OCI-LY3 (cell line): ENCODE measurements around the gene LRRC1.

Source experiments
- H2AFZ ChIP-seq: fragments of 200-600, 300-600 bp; shearing (Covaris generic); 2 replicates; pipeline ENCODE4 v1.6.0; 2014; ENCODE audit warnings: antibody characterized with exemption, low read depth, low read length
- H3K27ac ChIP-seq: fragments of 200-600, 300-600 bp; sonication (generic); 2 replicates; pipeline ENCODE4 v1.5.1; 2014; ENCODE audit warnings: mild to moderate bottlenecking, low read length, moderate library complexity, mixed read lengths
- H3K27me3 ChIP-seq: fragments of 200-600, 300-600 bp; sonication (generic); 2 replicates; pipeline ENCODE4 v1.6.1; 2014; ENCODE audit warnings: low read depth, low read length, mixed read lengths
- H3K36me3 ChIP-seq: fragments of 200-600, 300-600 bp; sonication (generic); replicated peaks from 2 replicates; pipeline ENCODE3; 2014; ENCODE audit warnings: low read depth, low read length, mixed read lengths
- H3K4me1 ChIP-seq: fragments of 300-600, 200-600 bp; sonication (generic); 2 replicates; pipeline ENCODE4 v1.6.1; 2014; ENCODE audit warnings: low read length, mixed read lengths
- H3K4me2 ChIP-seq: fragments of 200-600, 300-600 bp; sonication (generic); 2 replicates; pipeline ENCODE4 v1.6.1; 2014; ENCODE audit warnings: low read length, mixed read lengths
- H3K4me3 ChIP-seq: fragments of 300-600, 200-600 bp; sonication (generic); 2 replicates; pipeline ENCODE4 v1.5.1; 2014; ENCODE audit warnings: antibody characterized with exemption, mild to moderate bottlenecking, low read length, moderate library complexity
- H3K79me2 ChIP-seq: fragments of 300-600, 200-600 bp; shearing (Covaris generic); 2 replicates; pipeline ENCODE4 v1.6.1; 2014; ENCODE audit warnings: mild to moderate bottlenecking, low read length, mixed read lengths
- H3K9ac ChIP-seq: fragments of 300-600, 200-600 bp; shearing (Covaris generic); 2 replicates; pipeline ENCODE4 v1.6.0; 2014; ENCODE audit warnings: mild to moderate bottlenecking, low read length, moderate library complexity
- H3K9me3 ChIP-seq: fragments of 200-600, 300-600 bp; shearing (Covaris generic); 2 replicates; pipeline ENCODE4 v1.6.1; 2014; ENCODE audit warnings: low read length, mixed read lengths; ENCODE audit not compliant: insufficient read depth
- H4K20me1 ChIP-seq: fragments of 200-600, 300-600 bp; sonication (generic); 2 replicates; pipeline ENCODE4 v1.6.1; 2016; ENCODE audit warnings: low read length, mixed read lengths; ENCODE audit not compliant: insufficient read depth
- EZH2phosphoT487 ChIP-seq: fragments of 200-600 bp; shearing (Covaris generic); IDR thresholded peaks from 2 replicates; pipeline ENCODE4 v1.6.1; 2018; ENCODE audit warnings: antibody characterized with exemption, mixed run types, low read depth
- TF ChIP-seq, protein P1 (sequence below): fragments of 200-600, 300-600 bp; sonication (generic); IDR thresholded peaks from 2 replicates; pipeline ENCODE4 v1.5.1; 2014; ENCODE audit warnings: antibody characterized with exemption, low read length, low read depth

The LRRC1 gene

DNA sequence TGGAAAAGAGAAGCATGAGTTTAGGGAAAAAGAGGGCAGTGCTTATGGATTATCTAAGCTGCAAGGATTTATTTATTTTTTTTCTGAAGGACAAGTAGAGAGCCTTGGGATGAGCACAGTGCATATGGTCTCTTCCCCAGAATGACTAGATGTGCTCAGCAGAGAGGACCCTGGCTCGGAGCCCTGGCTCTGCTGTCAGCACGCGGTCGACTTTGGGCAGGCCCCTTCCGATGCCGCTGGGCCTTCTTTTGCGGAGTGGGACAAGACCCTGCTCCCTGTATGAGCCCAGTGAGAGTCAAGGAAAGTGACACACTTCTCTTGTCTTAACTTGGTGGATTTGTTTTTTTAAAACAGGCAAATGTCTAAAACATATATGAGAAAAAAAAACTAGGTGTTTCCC, 51.4 kb downstream of the LRRC1 start:
- no peaks in the 10 kb centered on the region for H3K27me3 ChIP-seq
- H3K36me3 ChIP-seq = no peaks in the 10 kb centered on the region
- TF ChIP-seq, protein P1, sequence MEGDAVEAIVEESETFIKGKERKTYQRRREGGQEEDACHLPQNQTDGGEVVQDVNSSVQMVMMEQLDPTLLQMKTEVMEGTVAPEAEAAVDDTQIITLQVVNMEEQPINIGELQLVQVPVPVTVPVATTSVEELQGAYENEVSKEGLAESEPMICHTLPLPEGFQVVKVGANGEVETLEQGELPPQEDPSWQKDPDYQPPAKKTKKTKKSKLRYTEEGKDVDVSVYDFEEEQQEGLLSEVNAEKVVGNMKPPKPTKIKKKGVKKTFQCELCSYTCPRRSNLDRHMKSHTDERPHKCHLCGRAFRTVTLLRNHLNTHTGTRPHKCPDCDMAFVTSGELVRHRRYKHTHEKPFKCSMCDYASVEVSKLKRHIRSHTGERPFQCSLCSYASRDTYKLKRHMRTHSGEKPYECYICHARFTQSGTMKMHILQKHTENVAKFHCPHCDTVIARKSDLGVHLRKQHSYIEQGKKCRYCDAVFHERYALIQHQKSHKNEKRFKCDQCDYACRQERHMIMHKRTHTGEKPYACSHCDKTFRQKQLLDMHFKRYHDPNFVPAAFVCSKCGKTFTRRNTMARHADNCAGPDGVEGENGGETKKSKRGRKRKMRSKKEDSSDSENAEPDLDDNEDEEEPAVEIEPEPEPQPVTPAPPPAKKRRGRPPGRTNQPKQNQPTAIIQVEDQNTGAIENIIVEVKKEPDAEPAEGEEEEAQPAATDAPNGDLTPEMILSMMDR = no peak
- no peak for TF ChIP-seq EZH2phosphoT487
- no peak overlapping the region for H3K27ac ChIP-seq
- H3K9ac ChIP-seq = no peak overlapping the region
- H3K4me3 ChIP-seq = no peak overlapping the region
- H4K20me1 ChIP-seq = no peaks in the 10 kb centered on the region
- no peaks in the 10 kb centered on the region for H3K79me2 ChIP-seq
- no peak overlapping the region for H3K4me2 ChIP-seq
- no peaks in the 10 kb centered on the region for H3K4me1 ChIP-seq
- H2AFZ ChIP-seq = no peak overlapping the region
- no peaks in the 10 kb centered on the region for H3K9me3 ChIP-seq

DNA sequence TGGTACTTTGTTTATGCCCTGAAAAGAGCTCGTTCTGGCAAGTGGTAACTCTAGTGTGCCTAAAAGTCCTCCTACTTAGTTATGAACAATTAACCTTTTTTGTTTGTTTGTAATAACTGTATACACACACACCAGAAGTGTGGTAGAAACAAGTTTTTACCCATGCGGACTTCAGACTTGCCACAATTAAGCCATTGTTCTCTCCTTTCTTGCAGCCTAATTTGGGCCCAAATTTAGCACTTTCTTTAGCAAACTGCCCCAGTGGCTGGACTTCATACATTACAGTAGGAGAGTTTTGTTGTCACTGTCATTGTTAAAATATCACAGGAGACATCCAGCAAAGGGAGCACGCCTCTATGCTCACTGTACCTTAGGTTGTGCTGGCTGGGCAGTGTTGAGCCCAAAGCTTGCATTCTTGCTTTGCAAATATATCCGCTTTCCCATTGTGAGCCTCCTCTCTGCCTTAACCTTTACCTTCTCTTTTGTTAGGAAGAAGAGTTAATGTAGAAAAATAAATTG, 53.0 kb downstream of the LRRC1 start:
- Histone ChIP-seq H3K9ac (no peak overlapping the region), H4K20me1 (no peaks in the 10 kb centered on the region), H3K4me2 (no peak overlapping the region), H3K9me3 (no peaks in the 10 kb centered on the region), H3K79me2 (no peaks in the 10 kb centered on the region), H2AFZ (no peak overlapping the region), H3K27ac (no peak overlapping the region), H3K4me3 (no peak overlapping the region), H3K27me3 (no peaks in the 10 kb centered on the region), H3K36me3 (no peaks in the 10 kb centered on the region), H3K4me1 (no peaks in the 10 kb centered on the region)
- TF ChIP-seq, protein P1 = no peak
- no peak for TF ChIP-seq EZH2phosphoT487

DNA sequence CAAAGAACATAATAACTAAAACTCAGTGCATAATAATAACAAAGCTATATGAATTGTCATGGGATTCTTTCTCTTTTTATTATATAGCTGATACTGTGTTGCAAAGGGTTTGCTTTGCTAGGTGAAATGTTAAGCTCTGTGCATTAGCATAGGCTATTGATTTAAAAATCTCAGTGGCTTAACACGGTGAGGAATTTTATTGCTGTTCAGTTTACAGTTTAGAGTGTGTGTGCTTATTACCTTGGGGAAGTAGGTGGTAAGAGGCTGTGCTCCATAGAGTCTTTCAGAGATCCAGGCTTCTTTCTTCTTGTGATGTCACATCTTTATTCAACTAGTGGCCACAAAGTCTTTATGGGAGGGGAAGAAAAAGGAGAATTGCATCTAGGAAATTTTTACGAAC, 55.7 kb downstream of the LRRC1 start:
- Histone ChIP-seq H3K4me3 (no peak overlapping the region), H3K27ac (no peak overlapping the region), H3K4me1 (peaks cover 14% of the 10 kb centered on the region), H3K9me3 (no peaks in the 10 kb centered on the region), H3K36me3 (no peaks in the 10 kb centered on the region), H3K9ac (no peak overlapping the region), H3K27me3 (no peaks in the 10 kb centered on the region), H4K20me1 (no peaks in the 10 kb centered on the region), H2AFZ (no peak overlapping the region), H3K4me2 (no peak overlapping the region), H3K79me2 (no peaks in the 10 kb centered on the region)
- TF ChIP-seq EZH2phosphoT487 = no peak

DNA sequence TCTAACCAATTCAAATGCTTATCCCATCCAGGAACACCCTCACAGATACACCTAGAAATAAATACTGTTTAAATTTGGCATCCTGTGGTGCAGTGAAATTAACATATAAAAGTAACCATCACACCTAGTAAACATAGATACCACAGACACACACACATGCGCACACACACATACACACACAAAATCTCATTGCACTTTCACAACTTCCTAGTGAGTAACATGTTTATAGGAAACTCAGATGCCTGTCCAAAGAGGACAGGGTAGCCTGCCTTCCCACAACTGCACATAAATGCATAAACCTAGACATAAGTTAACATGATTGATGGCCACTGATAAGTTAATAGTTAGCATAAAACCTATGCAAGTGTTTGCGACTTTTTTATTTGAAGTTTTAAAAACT, 56.8 kb downstream of the LRRC1 start:
- no peak overlapping the region for H3K9ac ChIP-seq
- H3K4me3 ChIP-seq = no peak overlapping the region
- no peaks in the 10 kb centered on the region for H3K36me3 ChIP-seq
- H3K27me3 ChIP-seq = no peaks in the 10 kb centered on the region
- no peaks in the 10 kb centered on the region for H4K20me1 ChIP-seq
- H2AFZ ChIP-seq = no peak overlapping the region
- no peak overlapping the region for H3K27ac ChIP-seq
- no peaks in the 10 kb centered on the region for H3K79me2 ChIP-seq
- no peaks in the 10 kb centered on the region for H3K9me3 ChIP-seq
- H3K4me2 ChIP-seq = no peak overlapping the region
- TF ChIP-seq, protein P1 = no peak
- TF ChIP-seq EZH2phosphoT487 = no peak
- peaks cover 16% of the 10 kb centered on the region for H3K4me1 ChIP-seq
